Jurkat, Clone E6-1 (cell line): ENCODE measurements around the gene RNF4.

Experiments used
- DNase-seq: peaks from one replicate; pipeline ENCODE4 v3.0.0-alpha.2; 2011; ENCODE audit warnings: low read depth, low spot score
- H3K4me3 ChIP-seq: 2 replicates; pipeline ENCODE4 v1.5.1; 2011; ENCODE audit warnings: mild to moderate bottlenecking, low read length, control low read depth, moderate library complexity

RNF4 gene

GRCh38 chr4:2436761-2437474, 32.0 kb upstream of the RNF4 start:
- no peak for DNase-seq
- H3K4me3 ChIP-seq = no peak overlapping the region

- DNase-seq = no peak
- H3K4me3 ChIP-seq = no peak overlapping the region
Observed at GRCh38 chr4:2437475-2438215, 31.3 kb upstream of the RNF4 start.

GRCh38 chr4:2438822-2439718, 29.8 kb upstream of the RNF4 start:
- no peak for DNase-seq
- H3K4me3 ChIP-seq = no peak overlapping the region

GRCh38 chr4:2441393-2442174, 27.3 kb upstream of the RNF4 start:
- peak overlapping the region; percentile 21 for H3K4me3 ChIP-seq
- DNase-seq = peak; percentile 85

- no peak for DNase-seq
- peak overlapping the region; percentile 21 for H3K4me3 ChIP-seq
Observed at GRCh38 chr4:2442175-2442993, 26.5 kb upstream of the RNF4 start.

GRCh38 chr4:2443061-2443730, 25.7 kb upstream of the RNF4 start:
- no peak overlapping the region for H3K4me3 ChIP-seq
- DNase-seq = no peak

GRCh38 chr4:2443956-2444740, 24.8 kb upstream of the RNF4 start:
- H3K4me3 ChIP-seq = no peak overlapping the region
- no peak for DNase-seq

GRCh38 chr4:2445130-2445529, 23.8 kb upstream of the RNF4 start:
- no peak overlapping the region for H3K4me3 ChIP-seq
- no peak for DNase-seq

GRCh38 chr4:2445571-2445970, 23.3 kb upstream of the RNF4 start:
- no peak for DNase-seq

GRCh38 chr4:2446656-2447564, 22.0 kb upstream of the RNF4 start:
- no peak overlapping the region for H3K4me3 ChIP-seq
- no peak for DNase-seq

More at GRCh38 chr4:2445571-2445970, 23.3 kb upstream of the RNF4 start:
- no peak overlapping the region for H3K4me3 ChIP-seq

GRCh38 chr4:2448589-2448988, 20.3 kb upstream of the RNF4 start:
- H3K4me3 ChIP-seq = no peak overlapping the region
- DNase-seq = no peak

- no peak for DNase-seq
- no peak overlapping the region for H3K4me3 ChIP-seq
Observed at GRCh38 chr4:2449051-2449450, 19.9 kb upstream of the RNF4 start.

GRCh38 chr4:2449511-2450392, 19.2 kb upstream of the RNF4 start:
- no peak for DNase-seq
- H3K4me3 ChIP-seq = no peak overlapping the region

- H3K4me3 ChIP-seq = no peak overlapping the region
- no peak for DNase-seq
Observed at GRCh38 chr4:2450394-2451035, 18.4 kb upstream of the RNF4 start.
